Measurements from ENCODE around the gene PARP9. TPM values are rescaled to one million over a fixed set of nuclear protein-coding genes. Genes with fewer than 3 reads are reported as not detected.

PARP9 gene
- total RNA-seq, result 10 to 100 TPM; 20.8 to 65.9 (median 42.6) TPM
- 10 to 100 TPM; 29.5 to 70.5 (median 32.3) TPM for polyA plus RNA-seq
- long read RNA-seq, donor 1, result 0 reads
- long read RNA-seq, donor 2, result 0 reads
- long read RNA-seq, donor 3, partial matches to known transcripts, result 0 of 1 reads
- long read RNA-seq, donor 3, other reads (novel, unspliced or antisense), result 0 of 1 reads
- long read RNA-seq, donor 4, partial matches to known transcripts, result 15 of 42 reads
- long read RNA-seq, donor 4, other reads (novel, unspliced or antisense), result 27 of 42 reads
- long read RNA-seq, donor 5, full-length matches to known transcripts, result 18 of 136 reads
- long read RNA-seq, donor 5, partial matches to known transcripts, result 21 of 136 reads
- long read RNA-seq, donor 5, other reads (novel, unspliced or antisense), result 97 of 136 reads
- long read RNA-seq, donor 6, partial matches to known transcripts, result 23 of 35 reads
- long read RNA-seq, donor 6, other reads (novel, unspliced or antisense), result 9 of 35 reads
- long read RNA-seq, donor 7, partial matches to known transcripts, result 0 of 1 reads
- long read RNA-seq, donor 7, other reads (novel, unspliced or antisense), result 0 of 1 reads
- long read RNA-seq, donor 8, partial matches to known transcripts, result 0 of 1 reads
- long read RNA-seq, donor 8, other reads (novel, unspliced or antisense), result 0 of 1 reads
- long read RNA-seq, donor 9, result 0 reads
- long read RNA-seq, donor 10, result 0 reads

GRCh38 chr3:122564155-122564912, at the start of gene PARP9, which contains the start of gene DTX3L:
PARP9 (minus strand) TSS chr3:122564300; CDS start chr3:122559620, 4,680 bp downstream.
DTX3L (plus strand) TSS chr3:122564338; CDS start chr3:122564427, 89 bp downstream.
- DNase-seq, result peak; percentile 84 to 90 (median 89)
- Histone ChIP-seq H3K4me3 (peak within 1 kb of the TSS; percentile 71 to 94 (median 84)), H3K27ac (peak within 1 kb of the TSS; percentile 94 to 98 (median 96)), H3K27me3 (no peaks in the 10 kb centered on the region), H3K4me1 (replicated peaks in 1 of 2) (peaks cover 6 to 34% of the 10 kb centered on the region in 2 donors), H3K36me3 (replicated peaks in 1 of 2) (peaks cover 0 to 44% of the 10 kb centered on the region in 2 donors), H3K9me3 (replicated peaks in 1 of 3) (no peaks in the 10 kb centered on the region)
- 0 to 2% (median 1%) methylated on average over 11 to 56 of the region's 56 CpGs for WGBS, 4 donors
- TF ChIP-seq CTCF (IDR thresholded peaks at IDR 0.05), result no peak
- TF ChIP-seq POLR2A (IDR thresholded peaks at IDR 0.05), result peak; percentile 26 to 63
- intact Hi-C loops (cut with DNase I), result no loop called here

GRCh38 chr3:122612696-122613095, 48.6 kb upstream of the PARP9 start:
- TF ChIP-seq CTCF (IDR thresholded peaks at IDR 0.05), result no peak
- TF ChIP-seq POLR2A (IDR thresholded peaks at IDR 0.05), result no peak
- no peak for DNase-seq
- no peaks in the 10 kb centered on the region for H3K27me3 ChIP-seq
- no peaks in the 10 kb centered on the region for H3K9me3 ChIP-seq (replicated peaks in 1 of 3)
- H3K36me3 ChIP-seq (replicated peaks in 1 of 2), result no peaks in the 10 kb centered on the region
- no peaks in the 10 kb centered on the region for H3K4me1 ChIP-seq (replicated peaks in 1 of 2)
- intact Hi-C loops (cut with DNase I), result no loop called here
- H3K4me3 ChIP-seq, result no peak overlapping the region
- 85 to 94% (median 92%) methylated on average over 5 of the region's 5 CpGs for WGBS, 4 donors
- no peak overlapping the region for H3K27ac ChIP-seq

- Histone ChIP-seq H3K4me3 (peak overlapping the region in 2 of 4 donors; percentile 5 to 27), H3K27me3 (no peaks in the 10 kb centered on the region), H3K9me3 (replicated peaks in 1 of 3) (no peaks in the 10 kb centered on the region), H3K4me1 (replicated peaks in 1 of 2) (no peaks in the 10 kb centered on the region), H3K27ac (peak overlapping the region in 3 of 5 donors; percentile 19 to 60 (median 43)), H3K36me3 (replicated peaks in 1 of 2) (no peaks in the 10 kb centered on the region)
- WGBS, 4 donors, result 63 to 70% (median 68%) methylated on average over 7 of the region's 7 CpGs
- peak in 1 of 7 donors; percentile 2 for DNase-seq
- intact Hi-C loops (cut with DNase I), result no loop called here
- no peak for TF ChIP-seq CTCF (IDR thresholded peaks at IDR 0.05)
- no peak for TF ChIP-seq POLR2A (IDR thresholded peaks at IDR 0.05)
Measured at GRCh38 chr3:122609798-122610559, 45.9 kb upstream of the PARP9 start.
